CD14-positive monocyte (primary cell): ENCODE results near the gene ELOA. TPM values are rescaled to one million over a fixed set of nuclear protein-coding genes. Genes with fewer than 3 reads are reported as not detected.

Source experiments
- DNase-seq, 3 donors: peaks; one replicate each; pipeline ENCODE4 v3.0.0-alpha.2; 2011 to 2022
- H2AFZ ChIP-seq: 2 replicates; pipeline ENCODE4 v1.6.0; 2012; ENCODE audit warnings: mild to moderate bottlenecking, low read depth, low read length, inconsistent platforms; ENCODE audit not compliant: insufficient read depth, poor library complexity, severe bottlenecking
- H3K27ac ChIP-seq, 2 donors: 1 replicate in 1 of 2; 2 replicates in 1 of 2; pipeline ENCODE4 v1.5.1; 2012 to 2013; ENCODE audit warnings: low read length in 2 of 2, control low read depth in 1 of 2, inconsistent platforms in 1 of 2, low read depth in 1 of 2, mild to moderate bottlenecking in 1 of 2
- H3K27me3 ChIP-seq, 2 donors: one replicate each; pipeline versions ENCODE4 v1.6.0 to v1.6.1; 2011 to 2013; ENCODE audit warnings: low read length in 2 of 2; ENCODE audit not compliant: control insufficient read depth in 2 of 2, insufficient read depth in 2 of 2
- H3K36me3 ChIP-seq, 2 donors: replicated peaks in 1 of 2; 1 replicate in 1 of 2; 2 replicates in 1 of 2; pipeline versions ENCODE4 v1.5.1 to v1.6.1; 2012 to 2013; ENCODE audit warnings: low read length in 2 of 2, control low read depth in 1 of 2, inconsistent platforms in 1 of 2, mild to moderate bottlenecking in 1 of 2; ENCODE audit not compliant: insufficient read depth in 2 of 2, control insufficient read depth in 1 of 2
- H3K4me1 ChIP-seq, 2 donors: 1 replicate in 1 of 2; 2 replicates in 1 of 2; pipeline versions ENCODE4 v1.5.1 to v1.6.1; 2012 to 2013; ENCODE audit warnings: low read length in 2 of 2, control low read depth in 1 of 2, inconsistent platforms in 1 of 2, mild to moderate bottlenecking in 1 of 2, moderate library complexity in 1 of 2; ENCODE audit not compliant: insufficient read depth in 2 of 2, control insufficient read depth in 1 of 2
- H3K4me2 ChIP-seq: replicated peaks from 2 replicates; pipeline ENCODE3; 2012; ENCODE audit warnings: low read length, moderate library complexity, mild to moderate bottlenecking; ENCODE audit not compliant: poor library complexity, severe bottlenecking; ENCODE audit errors: extremely low read depth
- H3K4me3 ChIP-seq, 3 experiments: fragments of 200-600 bp in 1 of 3; sonication (generic) in 1 of 3; replicated peaks in 1 of 3; 1 replicate in 2 of 3; 2 replicates in 1 of 3; pipeline ENCODE4 v1.5.1; 2011 to 2013; ENCODE audit warnings: low read length in 3 of 3, mild to moderate bottlenecking in 3 of 3, control low read depth in 2 of 3, low read depth in 2 of 3, inconsistent platforms in 1 of 3, moderate library complexity in 1 of 3
- H3K79me2 ChIP-seq: 2 replicates; pipeline ENCODE4 v1.6.0; 2012; ENCODE audit warnings: mild to moderate bottlenecking, control low read depth, inconsistent platforms, low read length, moderate library complexity; ENCODE audit not compliant: insufficient read depth
- H3K9ac ChIP-seq: 2 replicates; pipeline ENCODE4 v1.6.0; 2017; ENCODE audit warnings: low read length, mild to moderate bottlenecking; ENCODE audit not compliant: insufficient read depth, poor library complexity, severe bottlenecking
- H3K9me3 ChIP-seq, 2 donors: replicated peaks in 1 of 2; 1 replicate in 1 of 2; 2 replicates in 1 of 2; pipeline versions ENCODE4 v1.5.1 to v1.6.1; 2012 to 2013; ENCODE audit warnings: low read length in 2 of 2, control low read depth in 1 of 2; ENCODE audit not compliant: control insufficient read depth in 1 of 2, insufficient read depth in 1 of 2
- H4K20me1 ChIP-seq: 2 replicates; pipeline ENCODE4 v1.6.0; 2012; ENCODE audit warnings: mild to moderate bottlenecking, low read length, control low read depth, moderate library complexity; ENCODE audit not compliant: insufficient read depth
- H3K27ac Mint-ChIP-seq, 7 donors: one replicate each; pipeline ENCODE4 v1.8.0; 2020; ENCODE audit warnings: mild to moderate bottlenecking in 7 of 7, mixed read lengths in 7 of 7, moderate library complexity in 6 of 7, inconsistent platforms in 2 of 7
- H3K27me3 Mint-ChIP-seq, 3 donors: one replicate each; pipeline ENCODE4 v1.8.0; 2021 to 2022; ENCODE audit warnings: low read depth in 3 of 3, mild to moderate bottlenecking in 3 of 3, mixed read lengths in 3 of 3, moderate library complexity in 3 of 3, inconsistent platforms in 1 of 3
- H3K36me3 Mint-ChIP-seq, 2 donors: one replicate each; pipeline ENCODE4 v1.8.0; 2020; ENCODE audit warnings: mixed read lengths in 2 of 2, inconsistent platforms in 1 of 2, mild to moderate bottlenecking in 1 of 2
- H3K4me1 Mint-ChIP-seq: one replicate; pipeline ENCODE4 v1.8.0; 2020; ENCODE audit warnings: mild to moderate bottlenecking, mixed read lengths
- H3K4me3 Mint-ChIP-seq, 2 donors: one replicate each; pipeline ENCODE4 v1.8.0; 2020; ENCODE audit warnings: mild to moderate bottlenecking in 2 of 2, mixed read lengths in 2 of 2, moderate library complexity in 1 of 2
- H3K9me3 Mint-ChIP-seq, 7 donors: one replicate each; pipeline ENCODE4 v1.8.0; 2020 to 2022; ENCODE audit warnings: mixed read lengths in 7 of 7, mild to moderate bottlenecking in 6 of 7, moderate library complexity in 6 of 7, inconsistent platforms in 2 of 7
- CTCF ChIP-seq: fragments of 200-600 bp; IDR thresholded peaks from one replicate; pipeline ENCODE4 v1.8.0; 2022; ENCODE audit warnings: antibody characterized with exemption, mild to moderate bottlenecking
- WGBS: methylation state at CpG from one replicate; pipeline ENCODE4 v1.1.5; 2013; ENCODE audit warnings: missing lambda C conversion rate; ENCODE audit not compliant: insufficient coverage; 5-methylcytosine and 5-hydroxymethylcytosine counted together
- intact Hi-C, 2 donors: fragments of 100-400 bp; cut with micrococcal nuclease; formaldehyde crosslinking; loops; one replicate each; pipeline versions ENCODE4 v1.15.0 to v1.15.1; 2023
- polyA plus RNA-seq, 3 donors: library from polyadenylated mRNA; depleted of rRNA in 1 of 3; unstranded in 2 of 3; stranded (reverse) in 1 of 3; fragments of 300-500 nt in 2 of 3; fragments of >200 nt in 1 of 3; fragmentation: Illumina TruSeq in 2 of 3; gene quantifications; 1 replicate in 2 of 3; 2 replicates in 1 of 3; pipeline ENCODE4 v1.2.3, GENCODE V29; 2012 to 2021

The ELOA gene
- polyA plus RNA-seq, 3 donors, result 25.4 to 31.2 (median 28.7) TPM

GRCh38 chr1:23805025-23805424 lies 61.8 kb downstream of the ELOA start:
- Mint-ChIP-seq H3K36me3 (peaks cover 37 to 49% of the 10 kb centered on the region in 2 donors), H3K27me3 (peaks cover 0 to 3% (median 0%) of the 10 kb centered on the region in 3 donors), H3K4me3 (no peak overlapping the region), H3K27ac (peak overlapping the region; percentile 87 to 94 (median 91)), H3K4me1 (peaks cover 67% of the 10 kb centered on the region), H3K9me3 (no peaks in the 10 kb centered on the region)
- Histone ChIP-seq H3K4me3 (no peak overlapping the region), H4K20me1 (no peaks in the 10 kb centered on the region), H3K4me1 (peaks cover 62 to 73% of the 10 kb centered on the region in 2 donors), H3K27me3 (no peaks in the 10 kb centered on the region), H3K79me2 (no peaks in the 10 kb centered on the region), H3K9me3 (no peaks in the 10 kb centered on the region), H2AFZ (no peak overlapping the region), H3K4me2 (no peak overlapping the region), H3K36me3 (peaks cover 3 to 32% of the 10 kb centered on the region in 2 donors), H3K9ac (no peak overlapping the region), H3K27ac (peak overlapping the region; percentile 75)
- WGBS, result 94% methylated on average over 2 of the region's 2 CpGs
- no peak for DNase-seq
- TF ChIP-seq CTCF, result no peak
- intact Hi-C loops, result loop anchor here in 1 of 2 donors (10.0 kb wide), 1 partner anchor 110 kb away; the partner anchor contains the start of gene CNR2

- TF ChIP-seq CTCF, result no peak
- Mint-ChIP-seq H3K9me3 (no peaks in the 10 kb centered on the region), H3K27ac (peak overlapping the region; percentile 1 to 92 (median 85)), H3K36me3 (peaks cover 39 to 51% of the 10 kb centered on the region in 2 donors), H3K27me3 (peaks cover 0 to 3% (median 0%) of the 10 kb centered on the region in 3 donors), H3K4me1 (peaks cover 76% of the 10 kb centered on the region), H3K4me3 (no peak overlapping the region)
- Histone ChIP-seq H3K27ac (peak overlapping the region in 1 of 2 donors; percentile 77), H4K20me1 (no peaks in the 10 kb centered on the region), H3K27me3 (no peaks in the 10 kb centered on the region), H3K4me1 (peaks cover 72 to 77% of the 10 kb centered on the region in 2 donors), H3K36me3 (peaks cover 3 to 32% of the 10 kb centered on the region in 2 donors), H3K9ac (no peak overlapping the region), H3K79me2 (no peaks in the 10 kb centered on the region), H2AFZ (no peak overlapping the region), H3K9me3 (no peaks in the 10 kb centered on the region), H3K4me2 (no peak overlapping the region), H3K4me3 (no peak overlapping the region)
- intact Hi-C loops, result loop anchor here in 1 of 2 donors (10.0 kb wide), 1 partner anchor 109 kb away; the partner anchor contains the start of gene CNR2
- whole genome bisulfite sequencing, result 84% methylated on average over 6 of the region's 6 CpGs
- no peak for DNase-seq
Measured at GRCh38 chr1:23806280-23806679, 63.0 kb downstream of the ELOA start.
